BLaER1 (cell line): ENCODE measurements around the gene UCP3.

ENCODE experiments used
- H3K27ac ChIP-seq: shearing (Covaris generic); formaldehyde crosslinking; 2 replicates; pipeline ENCODE4 v1.8.1; 2022
- H3K27me3 ChIP-seq: shearing (Covaris generic); formaldehyde crosslinking; 2 replicates; pipeline ENCODE4 v1.8.1; 2022
- H3K36me3 ChIP-seq: shearing (Covaris generic); formaldehyde crosslinking; 2 replicates; pipeline ENCODE4 v1.8.1; 2022
- H3K4me1 ChIP-seq: shearing (Covaris generic); formaldehyde crosslinking; 2 replicates; pipeline ENCODE4 v1.8.1; 2022
- H3K4me2 ChIP-seq: shearing (Covaris generic); formaldehyde crosslinking; 2 replicates; pipeline ENCODE4 v1.8.1; 2022
- H3K4me3 ChIP-seq: shearing (Covaris generic); formaldehyde crosslinking; 2 replicates; pipeline ENCODE4 v1.8.1; 2022
- H3K9ac ChIP-seq: shearing (Covaris generic); formaldehyde crosslinking; 2 replicates; pipeline ENCODE4 v1.8.1; 2022
- H3K9me3 ChIP-seq: shearing (Covaris generic); formaldehyde crosslinking; 2 replicates; pipeline ENCODE4 v1.8.1; 2022
- H4K20me1 ChIP-seq: shearing (Covaris generic); formaldehyde crosslinking; 2 replicates; pipeline ENCODE4 v1.8.1; 2022
- Cebpa-rat ChIP-seq: shearing (Covaris generic); IDR thresholded peaks from 2 replicates; pipeline ENCODE4 v1.8.1; 2022

Gene UCP3

GRCh38 chr11:74030723-74031676, 22.1 kb upstream of the UCP3 start:
- H3K27ac ChIP-seq = no peak overlapping the region
- no peaks in the 10 kb centered on the region for H4K20me1 ChIP-seq
- no peaks in the 10 kb centered on the region for H3K27me3 ChIP-seq
- H3K4me1 ChIP-seq = no peaks in the 10 kb centered on the region
- no peak for TF ChIP-seq Cebpa-rat
- no peak overlapping the region for H3K4me2 ChIP-seq
- peaks cover 91% of the 10 kb centered on the region for H3K36me3 ChIP-seq
- H3K9ac ChIP-seq = no peak overlapping the region
- no peaks in the 10 kb centered on the region for H3K9me3 ChIP-seq
- no peak overlapping the region for H3K4me3 ChIP-seq

- H4K20me1 ChIP-seq = no peaks in the 10 kb centered on the region
- H3K27me3 ChIP-seq = no peaks in the 10 kb centered on the region
- no peak overlapping the region for H3K27ac ChIP-seq
- no peak overlapping the region for H3K4me3 ChIP-seq
- H3K4me1 ChIP-seq = peaks cover 10% of the 10 kb centered on the region
- H3K9me3 ChIP-seq = no peaks in the 10 kb centered on the region
- H3K4me2 ChIP-seq = no peak overlapping the region
- no peak for TF ChIP-seq Cebpa-rat
- no peak overlapping the region for H3K9ac ChIP-seq
- H3K36me3 ChIP-seq = peaks cover 68% of the 10 kb centered on the region
Measured at GRCh38 chr11:74025467-74026166, 16.7 kb upstream of the UCP3 start.

GRCh38 chr11:74024261-74025029, 15.6 kb upstream of the UCP3 start:
- Histone ChIP-seq H3K27me3 (no peaks in the 10 kb centered on the region), H3K27ac (no peak overlapping the region), H3K36me3 (peaks cover 64% of the 10 kb centered on the region), H3K4me1 (peaks cover 21% of the 10 kb centered on the region), H3K4me3 (no peak overlapping the region), H3K4me2 (no peak overlapping the region), H3K9ac (no peak overlapping the region), H3K9me3 (no peaks in the 10 kb centered on the region), H4K20me1 (no peaks in the 10 kb centered on the region)
- TF ChIP-seq Cebpa-rat = no peak

- Histone ChIP-seq H3K27me3 (no peaks in the 10 kb centered on the region), H3K27ac (no peak overlapping the region), H3K4me1 (peaks cover 21% of the 10 kb centered on the region), H3K4me2 (no peak overlapping the region), H4K20me1 (no peaks in the 10 kb centered on the region), H3K4me3 (no peak overlapping the region), H3K36me3 (peaks cover 63% of the 10 kb centered on the region), H3K9me3 (no peaks in the 10 kb centered on the region), H3K9ac (no peak overlapping the region)
- no peak for TF ChIP-seq Cebpa-rat
Measured at GRCh38 chr11:74023276-74023675, 14.4 kb upstream of the UCP3 start.

GRCh38 chr11:74022546-74022945, 13.7 kb upstream of the UCP3 start:
- H3K9me3 ChIP-seq = no peaks in the 10 kb centered on the region
- TF ChIP-seq Cebpa-rat = no peak
- peaks cover 63% of the 10 kb centered on the region for H3K36me3 ChIP-seq
- no peak overlapping the region for H3K4me2 ChIP-seq
- H3K27ac ChIP-seq = no peak overlapping the region
- no peak overlapping the region for H3K4me3 ChIP-seq
- H3K27me3 ChIP-seq = no peaks in the 10 kb centered on the region
- H3K9ac ChIP-seq = no peak overlapping the region
- peaks cover 21% of the 10 kb centered on the region for H3K4me1 ChIP-seq
- no peaks in the 10 kb centered on the region for H4K20me1 ChIP-seq

- Histone ChIP-seq H3K36me3 (peaks cover 64% of the 10 kb centered on the region), H3K4me3 (no peak overlapping the region), H3K9ac (no peak overlapping the region), H3K4me2 (no peak overlapping the region), H3K27ac (no peak overlapping the region), H3K4me1 (peaks cover 21% of the 10 kb centered on the region), H3K9me3 (no peaks in the 10 kb centered on the region), H3K27me3 (no peaks in the 10 kb centered on the region), H4K20me1 (no peaks in the 10 kb centered on the region)
- TF ChIP-seq Cebpa-rat = no peak
Measured at GRCh38 chr11:74021998-74022397, 13.1 kb upstream of the UCP3 start.

GRCh38 chr11:74020539-74020938, 11.7 kb upstream of the UCP3 start:
- Histone ChIP-seq H4K20me1 (no peaks in the 10 kb centered on the region), H3K4me1 (peaks cover 24% of the 10 kb centered on the region), H3K9me3 (no peaks in the 10 kb centered on the region), H3K9ac (no peak overlapping the region), H3K4me2 (peak overlapping the region; percentile 44), H3K27ac (peak overlapping the region; percentile 20; the same call in 1 of the 2 replicates), H3K36me3 (peaks cover 70% of the 10 kb centered on the region), H3K27me3 (no peaks in the 10 kb centered on the region), H3K4me3 (no peak overlapping the region)
- no peak for TF ChIP-seq Cebpa-rat

GRCh38 chr11:74019860-74020259, 11.0 kb upstream of the UCP3 start:
- Histone ChIP-seq H4K20me1 (no peaks in the 10 kb centered on the region), H3K9ac (no peak overlapping the region), H3K27me3 (no peaks in the 10 kb centered on the region), H3K9me3 (no peaks in the 10 kb centered on the region), H3K4me2 (peak overlapping the region; percentile 44; the same call in 1 of the 2 replicates), H3K4me1 (peaks cover 31% of the 10 kb centered on the region), H3K36me3 (peaks cover 66% of the 10 kb centered on the region), H3K4me3 (no peak overlapping the region), H3K27ac (peak overlapping the region; percentile 20; the same call in 1 of the 2 replicates)
- TF ChIP-seq Cebpa-rat = no peak

- H3K27ac ChIP-seq = no peak overlapping the region
- no peak overlapping the region for H3K4me2 ChIP-seq
- H3K4me3 ChIP-seq = no peak overlapping the region
- peaks cover 37% of the 10 kb centered on the region for H3K4me1 ChIP-seq
- no peak overlapping the region for H3K9ac ChIP-seq
- peaks cover 65% of the 10 kb centered on the region for H3K36me3 ChIP-seq
- H3K27me3 ChIP-seq = no peaks in the 10 kb centered on the region
- no peak for TF ChIP-seq Cebpa-rat
- no peaks in the 10 kb centered on the region for H4K20me1 ChIP-seq
- no peaks in the 10 kb centered on the region for H3K9me3 ChIP-seq
Measured at GRCh38 chr11:74019104-74019738, 10.3 kb upstream of the UCP3 start.
